GM12878 (cell line): Measurements from ENCODE around the gene PLCB2. TPM values are rescaled to one million over a fixed set of nuclear protein-coding genes. Genes with fewer than 3 reads are reported as not detected.

ENCODE experiments used
- ATAC-seq: fragments of 200-7000 bp; cut with Tn5 transposase; 3 replicates; pipeline ENCODE4 v1.9.1; 2020; ENCODE audit warnings: mild to moderate bottlenecking, moderate library complexity
- BruUV-seq: library from RNA; stranded (reverse); fragments of 400-500 nt; replicated peaks from 2 replicates; lab custom pipeline; 2021; lab: Mats Ljungman, UMichigan
- CTCF ChIA-PET: fragments of 300-600 bp; sonication (Branson Sonifier 250); formaldehyde crosslinking; extraction: SDS; loops from one replicate; lab custom pipeline; 2021; ENCODE audit warnings: inconsistent platforms; lab: Yijun Ruan, JAX
- POLR2A ChIA-PET: fragments of 350-600 bp; formaldehyde crosslinking; extraction: SDS; loops from one replicate; lab custom pipeline; 2021; ENCODE audit warnings: inconsistent platforms; lab: Charles Lee
- RAD21 ChIA-PET: fragments of 300-600 bp; sonication (Branson Sonifier 250); formaldehyde crosslinking; loops from one replicate; lab custom pipeline; 2023; ENCODE audit warnings: antibody characterized with exemption; ENCODE audit not compliant: unreplicated experiment; lab: Charles Lee
- SMC1A ChIA-PET: fragments of 300-600 bp; sonication (Branson Sonifier 250); formaldehyde crosslinking; loops from one replicate; lab custom pipeline; 2023; ENCODE audit not compliant: unreplicated experiment, uncharacterized antibody; lab: Charles Lee
- DNase-seq: peaks from one replicate; pipeline ENCODE4 v3.0.0-alpha.2; 2011; ENCODE audit warnings: low read depth, low spot score
- FAIRE-seq: peaks from 3 replicates; lab custom pipeline; 2011; peaks lifted over from hg19 to GRCh38; lab: Jason Lieb, UNC
- H2AFZ ChIP-seq: 2 replicates; pipeline ENCODE4 v1.6.0; 2011; ENCODE audit warnings: low read depth, low read length, control low read depth; ENCODE audit not compliant: control insufficient read depth
- H3K27ac ChIP-seq: 2 replicates; pipeline ENCODE4 v1.5.1; 2011; ENCODE audit warnings: control low read depth; ENCODE audit not compliant: control insufficient read depth, insufficient read depth
- H3K27me3 ChIP-seq, 2 experiments: replicated peaks in 1 of 2; 2 replicates each; pipeline versions ENCODE4 v1.6.0 to v1.6.1; 2011; ENCODE audit warnings: low read length in 1 of 2; ENCODE audit not compliant: control insufficient read depth in 2 of 2, insufficient read depth in 2 of 2
- H3K36me3 ChIP-seq, 2 experiments: 2 replicates each; pipeline ENCODE4 v1.5.1; 2011; ENCODE audit warnings: low read length in 1 of 2; ENCODE audit not compliant: control insufficient read depth in 2 of 2, insufficient read depth in 2 of 2
- H3K4me1 ChIP-seq: 2 replicates; pipeline ENCODE4 v1.6.1; 2011; ENCODE audit warnings: mild to moderate bottlenecking, low read length, moderate library complexity, mixed read lengths; ENCODE audit not compliant: control insufficient read depth, insufficient read depth
- H3K4me2 ChIP-seq: 2 replicates; pipeline ENCODE4 v1.6.0; 2011; ENCODE audit warnings: control low read depth; ENCODE audit not compliant: control insufficient read depth, insufficient read depth
- H3K4me3 ChIP-seq: fragments of 200-600 bp; sonication (generic); 2 replicates; pipeline ENCODE4 v1.5.1; 2016
- H3K79me2 ChIP-seq: 2 replicates; pipeline ENCODE4 v1.6.0; 2011; ENCODE audit warnings: low read length; ENCODE audit not compliant: control insufficient read depth, insufficient read depth
- H3K9ac ChIP-seq: 2 replicates; pipeline ENCODE4 v1.8.0; 2011; ENCODE audit warnings: low read length, control low read depth, mixed read lengths; ENCODE audit not compliant: control insufficient read depth, insufficient read depth
- H3K9me3 ChIP-seq: replicated peaks from 3 replicates; pipeline ENCODE4 v1.5.1; 2011; ENCODE audit warnings: mild to moderate bottlenecking, low read length; ENCODE audit not compliant: control insufficient read depth, insufficient read depth
- H4K20me1 ChIP-seq: 2 replicates; pipeline ENCODE4 v1.6.0; 2011; ENCODE audit not compliant: control insufficient read depth, insufficient read depth
- DPF2 ChIP-seq: fragments of 450-650 bp; IDR thresholded peaks from 2 replicates; pipeline ENCODE4 v1.6.1; 2017; ENCODE audit warnings: mild to moderate bottlenecking
- GATAD2B ChIP-seq: fragments of 450-650 bp; conservative IDR thresholded peaks from 2 replicates; pipeline ENCODE4 v1.6.1; 2017; ENCODE audit warnings: low read depth, mild to moderate bottlenecking, moderate library complexity
- HDGF ChIP-seq: fragments of 450-650 bp; IDR thresholded peaks from 2 replicates; pipeline ENCODE4 v1.6.1; 2016; ENCODE audit warnings: antibody characterized with exemption
- LARP7 ChIP-seq: fragments of 450-650 bp; IDR thresholded peaks from 2 replicates; pipeline ENCODE4 v1.6.1; 2017; ENCODE audit warnings: mild to moderate bottlenecking
- MAX ChIP-seq: IDR thresholded peaks from 2 replicates; pipeline ENCODE4 v1.6.1; 2012; ENCODE audit warnings: low read depth, low read length, improper control_type of control experiment
- NFYA ChIP-seq: IDR thresholded peaks from 2 replicates; pipeline ENCODE4 v1.6.1; 2011; ENCODE audit warnings: low read depth, mild to moderate bottlenecking, low read length, improper control_type of control experiment, borderline replicate concordance
- NRF1 ChIP-seq: conservative IDR thresholded peaks from 2 replicates; pipeline ENCODE4 v1.6.1; 2011; ENCODE audit warnings: mild to moderate bottlenecking, low read depth, low read length, improper control_type of control experiment
- SUPT20H ChIP-seq: IDR thresholded peaks from 2 replicates; pipeline ENCODE4 v1.6.1; 2011; ENCODE audit warnings: low read depth, mild to moderate bottlenecking, low read length, moderate library complexity, borderline replicate concordance; ENCODE audit not compliant: control insufficient read depth
- TARDBP ChIP-seq: IDR thresholded peaks from 2 replicates; pipeline ENCODE4 v1.6.1; 2016; ENCODE audit warnings: borderline replicate concordance
- TCF12 ChIP-seq: IDR thresholded peaks from 2 replicates; pipeline ENCODE4 v1.6.1; 2011; ENCODE audit warnings: low read depth, mild to moderate bottlenecking, low read length
- USF1 ChIP-seq: IDR thresholded peaks from 2 replicates; pipeline ENCODE4 v1.6.1; 2011; ENCODE audit warnings: borderline replicate concordance, low read depth, mild to moderate bottlenecking, moderate library complexity, mixed read lengths, low read length; ENCODE audit not compliant: insufficient read depth; ENCODE audit errors: extremely low read length
- ZNF622 ChIP-seq: fragments of 450-650 bp; IDR thresholded peaks from 2 replicates; pipeline ENCODE4 v1.6.1; 2017; ENCODE audit warnings: mild to moderate bottlenecking, inconsistent platforms
- WGBS: methylation state at CpG from one replicate; pipeline ENCODE4 v1.1.6; 2016; ENCODE audit warnings: low lambda C conversion rate; ENCODE audit not compliant: insufficient replicate concordance, insufficient coverage; ENCODE audit errors: missing lambda C conversion rate; 5-methylcytosine and 5-hydroxymethylcytosine counted together
- in situ Hi-C: fragments of 300-500 bp; cut with MboI; formaldehyde crosslinking; loops from 9 replicates; pipeline ENCODE4 v1.14.3; 2018; ENCODE audit warnings: mixed read lengths
- intact Hi-C: fragments of 100-400 bp; cut with micrococcal nuclease; formaldehyde crosslinking; loops from one replicate; pipeline ENCODE4 v1.14.2; 2022; ENCODE audit not compliant: unreplicated experiment
- polyA plus RNA-seq, 11 experiments: library from polyadenylated mRNA; depleted of rRNA in 4 of 11; unstranded in 6 of 11; stranded (reverse) in 5 of 11; fragments of >200 nt; fragmentation: Nextera tagmentation in 4 of 11; fragmentation: Illumina TruSeq in 1 of 11; extraction: Ambion mirVana in 4 of 11; extraction: Trizol in 1 of 11; gene quantifications; 1 replicate in 1 of 11; 2 replicates in 10 of 11; pipeline versions ENCODE4 v1.2.1 to v1.2.3, GENCODE V29; 2011 to 2016; ENCODE audit warnings: inconsistent platforms in 2 of 11, missing spikeins in 2 of 11, low read depth in 1 of 11
- total RNA-seq, 4 experiments: library from RNA; depleted of rRNA in 3 of 4; stranded (reverse); fragments of >200 nt in 3 of 4; fragmentation: Illumina TruSeq in 1 of 4; extraction: Trizol in 1 of 4; gene quantifications; 2 replicates each; pipeline versions ENCODE4 v1.2.1 to v1.2.3, GENCODE V29; 2013 to 2021
- TF ChIP-seq, protein P1 (sequence below): IDR thresholded peaks from 2 replicates; pipeline ENCODE4 v1.6.1; 2012; ENCODE audit warnings: low read depth, low read length, improper control_type of control experiment
- TF ChIP-seq, protein P2 (sequence below): fragments of 450-650 bp; IDR thresholded peaks from 2 replicates; pipeline ENCODE4 v1.6.1; 2016; ENCODE audit warnings: mild to moderate bottlenecking
- TF ChIP-seq, protein P3 (sequence below): IDR thresholded peaks from 2 replicates; pipeline ENCODE4 v1.6.1; 2011; ENCODE audit warnings: low read depth, low read length, improper control_type of control experiment, borderline replicate concordance
- TF ChIP-seq, protein P4 (sequence below): fragments of 450-650 bp; conservative IDR thresholded peaks from 2 replicates; pipeline ENCODE4 v1.6.1; 2017; ENCODE audit warnings: mild to moderate bottlenecking, moderate library complexity

The PLCB2 gene
- total and polyA plus RNA-seq, 10 of the 15 experiments (the other 5 are each of a cell fraction or from before 2014, with no cell fraction given): 1.2 to 39.4 (median 10.7) TPM

DNA sequence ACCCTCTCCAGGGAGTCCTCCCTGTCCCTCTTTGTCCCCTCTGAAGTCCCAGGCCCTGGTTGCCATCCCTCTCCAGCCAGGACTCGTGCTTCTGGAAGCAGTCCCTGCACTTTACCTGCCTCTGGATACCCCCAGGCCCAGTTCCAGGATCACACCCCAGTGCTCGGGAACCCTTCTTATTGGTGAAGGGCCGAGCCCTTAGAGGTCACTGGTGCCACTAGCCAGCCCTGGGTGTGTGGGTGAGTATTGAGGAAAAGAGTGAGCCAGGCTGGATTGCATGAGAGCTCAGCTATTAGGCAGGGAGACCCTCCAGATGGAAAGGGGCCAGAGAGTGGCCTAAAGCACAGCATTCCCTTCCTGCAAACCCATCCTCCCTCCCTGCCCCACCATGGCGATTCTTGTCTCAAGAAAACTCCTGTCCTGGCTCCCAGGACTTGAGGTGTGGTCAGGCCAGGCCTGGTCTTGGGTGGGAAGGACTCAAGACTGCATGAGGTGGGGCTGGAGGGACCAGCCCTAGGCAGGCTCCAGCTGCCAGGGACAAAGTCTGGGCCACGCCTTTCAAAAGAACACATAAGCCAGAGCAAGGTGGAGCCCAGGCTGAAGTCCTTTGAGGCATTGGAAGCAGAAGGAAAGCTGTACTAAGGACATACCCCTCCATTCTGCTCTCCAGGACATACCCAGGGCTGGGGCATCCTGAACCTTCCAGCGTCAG is 38.3 kb upstream of the PLCB2 start:
- H3K27me3 ChIP-seq: no peaks in the 10 kb centered on the region
- CTCF ChIA-PET: interaction anchor here (0.6 to 9.7 kb wide), 5 partner anchors 10 to 77 kb away, joined by 3 to 111 read pairs (median 5); no protein-coding TSS in a partner anchor
- ATAC-seq: no peak

More for the DNA sequence above, 38.3 kb upstream of the PLCB2 start:
- no peaks in the 10 kb centered on the region for H3K36me3 ChIP-seq
- H3K9ac ChIP-seq: no peak overlapping the region
- no peak overlapping the region for H3K27ac ChIP-seq
- intact Hi-C loops (loop anchor here (10.0 kb wide), 1 partner anchor 159 kb away; no protein-coding TSS in a partner anchor), in situ Hi-C loops (loop anchor here (5.0 kb wide), 1 partner anchor 76 kb away; no protein-coding TSS in a partner anchor)
- TF ChIP-seq GATAD2B: no peak
- TF ChIP-seq ZNF622: no peak
- no peak for TF ChIP-seq LARP7
- no peak for TF ChIP-seq HDGF
- TF ChIP-seq USF1: no peak
- TF ChIP-seq, protein P1, sequence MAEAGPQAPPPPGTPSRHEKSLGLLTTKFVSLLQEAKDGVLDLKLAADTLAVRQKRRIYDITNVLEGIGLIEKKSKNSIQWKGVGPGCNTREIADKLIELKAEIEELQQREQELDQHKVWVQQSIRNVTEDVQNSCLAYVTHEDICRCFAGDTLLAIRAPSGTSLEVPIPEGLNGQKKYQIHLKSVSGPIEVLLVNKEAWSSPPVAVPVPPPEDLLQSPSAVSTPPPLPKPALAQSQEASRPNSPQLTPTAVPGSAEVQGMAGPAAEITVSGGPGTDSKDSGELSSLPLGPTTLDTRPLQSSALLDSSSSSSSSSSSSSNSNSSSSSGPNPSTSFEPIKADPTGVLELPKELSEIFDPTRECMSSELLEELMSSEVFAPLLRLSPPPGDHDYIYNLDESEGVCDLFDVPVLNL: no peak
- no peak for TF ChIP-seq TCF12
- TF ChIP-seq MAX: no peak
- TF ChIP-seq, protein P2, sequence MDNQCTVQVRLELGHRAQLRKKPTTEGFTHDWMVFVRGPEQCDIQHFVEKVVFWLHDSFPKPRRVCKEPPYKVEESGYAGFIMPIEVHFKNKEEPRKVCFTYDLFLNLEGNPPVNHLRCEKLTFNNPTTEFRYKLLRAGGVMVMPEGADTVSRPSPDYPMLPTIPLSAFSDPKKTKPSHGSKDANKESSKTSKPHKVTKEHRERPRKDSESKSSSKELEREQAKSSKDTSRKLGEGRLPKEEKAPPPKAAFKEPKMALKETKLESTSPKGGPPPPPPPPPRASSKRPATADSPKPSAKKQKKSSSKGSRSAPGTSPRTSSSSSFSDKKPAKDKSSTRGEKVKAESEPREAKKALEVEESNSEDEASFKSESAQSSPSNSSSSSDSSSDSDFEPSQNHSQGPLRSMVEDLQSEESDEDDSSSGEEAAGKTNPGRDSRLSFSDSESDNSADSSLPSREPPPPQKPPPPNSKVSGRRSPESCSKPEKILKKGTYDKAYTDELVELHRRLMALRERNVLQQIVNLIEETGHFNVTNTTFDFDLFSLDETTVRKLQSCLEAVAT: no peak
- no peak for TF ChIP-seq TARDBP
- no peak for TF ChIP-seq NRF1
- TF ChIP-seq, protein P3, sequence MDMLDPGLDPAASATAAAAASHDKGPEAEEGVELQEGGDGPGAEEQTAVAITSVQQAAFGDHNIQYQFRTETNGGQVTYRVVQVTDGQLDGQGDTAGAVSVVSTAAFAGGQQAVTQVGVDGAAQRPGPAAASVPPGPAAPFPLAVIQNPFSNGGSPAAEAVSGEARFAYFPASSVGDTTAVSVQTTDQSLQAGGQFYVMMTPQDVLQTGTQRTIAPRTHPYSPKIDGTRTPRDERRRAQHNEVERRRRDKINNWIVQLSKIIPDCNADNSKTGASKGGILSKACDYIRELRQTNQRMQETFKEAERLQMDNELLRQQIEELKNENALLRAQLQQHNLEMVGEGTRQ: no peak
- no peak for TF ChIP-seq DPF2
- TF ChIP-seq, protein P4, sequence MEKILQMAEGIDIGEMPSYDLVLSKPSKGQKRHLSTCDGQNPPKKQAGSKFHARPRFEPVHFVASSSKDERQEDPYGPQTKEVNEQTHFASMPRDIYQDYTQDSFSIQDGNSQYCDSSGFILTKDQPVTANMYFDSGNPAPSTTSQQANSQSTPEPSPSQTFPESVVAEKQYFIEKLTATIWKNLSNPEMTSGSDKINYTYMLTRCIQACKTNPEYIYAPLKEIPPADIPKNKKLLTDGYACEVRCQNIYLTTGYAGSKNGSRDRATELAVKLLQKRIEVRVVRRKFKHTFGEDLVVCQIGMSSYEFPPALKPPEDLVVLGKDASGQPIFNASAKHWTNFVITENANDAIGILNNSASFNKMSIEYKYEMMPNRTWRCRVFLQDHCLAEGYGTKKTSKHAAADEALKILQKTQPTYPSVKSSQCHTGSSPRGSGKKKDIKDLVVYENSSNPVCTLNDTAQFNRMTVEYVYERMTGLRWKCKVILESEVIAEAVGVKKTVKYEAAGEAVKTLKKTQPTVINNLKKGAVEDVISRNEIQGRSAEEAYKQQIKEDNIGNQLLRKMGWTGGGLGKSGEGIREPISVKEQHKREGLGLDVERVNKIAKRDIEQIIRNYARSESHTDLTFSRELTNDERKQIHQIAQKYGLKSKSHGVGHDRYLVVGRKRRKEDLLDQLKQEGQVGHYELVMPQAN: no peak
- TF ChIP-seq NFYA: no peak
- no peak for TF ChIP-seq SUPT20H
- H3K4me1 ChIP-seq: no peaks in the 10 kb centered on the region
- no peak overlapping the region for H2AFZ ChIP-seq
- no peaks in the 10 kb centered on the region for H3K9me3 ChIP-seq
- H4K20me1 ChIP-seq: no peaks in the 10 kb centered on the region
- H3K4me2 ChIP-seq: no peak overlapping the region
- ChIA-PET SMC1A (no interaction called here), POLR2A (no interaction called here), RAD21 (no interaction called here)
- no peak for DNase-seq
- no peak for FAIRE-seq
- no peak overlapping the region for H3K4me3 ChIP-seq
- BruUV-seq: no TSS peak
- H3K79me2 ChIP-seq: no peaks in the 10 kb centered on the region
- WGBS: 26% methylated on average over 6 of the region's 6 CpGs
